Endothelial cell of umbilical vein (primary cell): ENCODE measurements around the gene NR2E1. TPM values are rescaled to one million over a fixed set of nuclear protein-coding genes. Genes with fewer than 3 reads are reported as not detected.
A peak's percentile ranks its signal among the peaks of the same experiment; 100 is the strongest.

ENCODE experiments used
- BruUV-seq: library from RNA; stranded (reverse); fragments of 400-500 nt; replicated peaks from 2 replicates; lab custom pipeline; 2021; lab: Mats Ljungman, UMichigan
- CTCF ChIA-PET: fragments of 300-600, 350-600 bp; sonication (Branson Sonifier 250); formaldehyde crosslinking; loops from one replicate; lab custom pipeline; 2021; ENCODE audit warnings: antibody characterized with exemption, inconsistent platforms; lab: Charles Lee
- POLR2A ChIA-PET: fragments of 300-600, 350-600 bp; sonication (Branson Sonifier 250); formaldehyde crosslinking; loops from one replicate; lab custom pipeline; 2021; ENCODE audit warnings: antibody characterized with exemption, inconsistent platforms; lab: Charles Lee
- DNase-seq: peaks from one replicate; pipeline ENCODE4 v3.0.0-alpha.2; 2011; ENCODE audit warnings: low read depth, low spot score
- FAIRE-seq: peaks from 2 replicates; lab custom pipeline; 2011; peaks lifted over from hg19 to GRCh38; lab: Jason Lieb, UNC
- H2AFZ ChIP-seq: 2 replicates; pipeline ENCODE4 v1.6.0; 2012; ENCODE audit warnings: low read depth, low read length, control low read depth, inconsistent platforms
- H3K27ac ChIP-seq: 2 replicates; pipeline ENCODE4 v1.5.1; 2011; ENCODE audit warnings: low read depth, mild to moderate bottlenecking, control low read depth, low read length, moderate library complexity; ENCODE audit not compliant: insufficient read depth
- H3K27me3 ChIP-seq, 2 experiments: 2 replicates each; pipeline versions ENCODE4 v1.6.0 to v1.6.1; 2011; ENCODE audit warnings: low read length in 2 of 2, mixed read lengths in 1 of 2; ENCODE audit not compliant: control insufficient read depth in 2 of 2, insufficient read depth in 2 of 2
- H3K36me3 ChIP-seq, 2 experiments: 2 replicates in 1 of 2; 3 replicates in 1 of 2; pipeline ENCODE4 v1.5.1; 2011; ENCODE audit warnings: low read length in 2 of 2, mild to moderate bottlenecking in 1 of 2, moderate library complexity in 1 of 2; ENCODE audit not compliant: control insufficient read depth in 2 of 2, insufficient read depth in 2 of 2; ENCODE audit errors: extremely low read depth in 1 of 2
- H3K4me1 ChIP-seq: 3 replicates; pipeline ENCODE4 v1.5.1; 2011; ENCODE audit warnings: mild to moderate bottlenecking, low read length; ENCODE audit not compliant: control insufficient read depth, insufficient read depth; ENCODE audit errors: extremely low read depth
- H3K4me2 ChIP-seq: 2 replicates; pipeline ENCODE4 v1.6.1; 2011; ENCODE audit warnings: low read length, control low read depth, mixed read lengths; ENCODE audit not compliant: insufficient read depth
- H3K4me3 ChIP-seq, 3 experiments: fragments of 200-600 bp in 1 of 3; sonication (generic), shearing (Covaris generic) in 1 of 3; replicated peaks in 1 of 3; 2 replicates each; pipeline ENCODE4 v1.5.1; 2011 to 2016; ENCODE audit warnings: control low read depth in 3 of 3, low read length in 3 of 3, mild to moderate bottlenecking in 2 of 3, inconsistent platforms in 1 of 3, low read depth in 1 of 3, moderate library complexity in 1 of 3; ENCODE audit not compliant: insufficient read depth in 1 of 3
- H3K79me2 ChIP-seq: 2 replicates; pipeline ENCODE4 v1.6.0; 2012; ENCODE audit warnings: low read length, inconsistent platforms; ENCODE audit not compliant: control insufficient read depth, insufficient read depth
- H3K9ac ChIP-seq: replicated peaks from 2 replicates; pipeline ENCODE3; 2011; ENCODE audit warnings: low read length, control low read depth; ENCODE audit not compliant: insufficient read depth; ENCODE audit errors: extremely low read depth
- H3K9me1 ChIP-seq: replicated peaks from 3 replicates; pipeline ENCODE4 v1.6.0; 2011; ENCODE audit warnings: mild to moderate bottlenecking, low read length; ENCODE audit not compliant: control insufficient read depth, insufficient read depth; ENCODE audit errors: extremely low read depth
- H3K9me3 ChIP-seq: replicated peaks from 2 replicates; pipeline ENCODE4 v1.5.1; 2012; ENCODE audit warnings: low read length, inconsistent platforms; ENCODE audit not compliant: control insufficient read depth, insufficient read depth
- H4K20me1 ChIP-seq: replicated peaks from 2 replicates; pipeline ENCODE3; 2011; ENCODE audit warnings: mild to moderate bottlenecking, low read length; ENCODE audit not compliant: control insufficient read depth, insufficient read depth; ENCODE audit errors: extremely low read depth
- CTCF ChIP-seq, 2 donors: IDR thresholded peaks; 1 replicate in 1 of 2; 2 replicates in 1 of 2; pipeline ENCODE4 v1.5.1; 2011; ENCODE audit warnings: low read length in 2 of 2, mild to moderate bottlenecking in 2 of 2, moderate library complexity in 2 of 2, control low read depth in 1 of 2, inconsistent platforms in 1 of 2, low read depth in 1 of 2; ENCODE audit not compliant: insufficient read depth in 1 of 2; ENCODE audit errors: extremely low read depth in 1 of 2
- EZH2 ChIP-seq: IDR thresholded peaks from 2 replicates; pipeline ENCODE4 v1.6.1; 2012; ENCODE audit warnings: borderline replicate concordance, low read depth, mild to moderate bottlenecking, moderate library complexity, low read length, inconsistent platforms; ENCODE audit not compliant: severe bottlenecking
- GATA2 ChIP-seq: IDR thresholded peaks from 2 replicates; pipeline ENCODE4 v1.7.0; 2011; ENCODE audit warnings: low read depth, mild to moderate bottlenecking, moderate library complexity, mixed read lengths, low read length; ENCODE audit not compliant: insufficient read length, insufficient read depth
- JUN ChIP-seq: IDR thresholded peaks from 2 replicates; pipeline ENCODE4 v1.6.1; 2011; ENCODE audit warnings: borderline replicate concordance, low read depth; ENCODE audit not compliant: insufficient read length, insufficient read depth
- MYC ChIP-seq: IDR thresholded peaks from one replicate; pipeline ENCODE4 v1.6.1; 2011; ENCODE audit warnings: mild to moderate bottlenecking, low read depth, low read length
- POLR2A ChIP-seq: IDR thresholded peaks from 2 replicates; pipeline ENCODE4 v1.6.1; 2012; ENCODE audit warnings: low read depth, mild to moderate bottlenecking, control low read depth, low read length
- POLR2AphosphoS5 ChIP-seq: IDR thresholded peaks from 2 replicates; pipeline ENCODE4 v1.6.1; 2012; ENCODE audit warnings: low read depth, mild to moderate bottlenecking, control low read depth, low read length, moderate library complexity; ENCODE audit not compliant: insufficient read depth
- dilution Hi-C: fragments of 300-500 bp; cut with MboI; formaldehyde crosslinking; loops from one replicate; pipeline ENCODE4 v1.15.0; 2019; ENCODE audit warnings: low sequenced_read_pairs; ENCODE audit not compliant: extremely low pct_ligation_motif_present
- intact Hi-C: fragments of 100-400 bp; cut with micrococcal nuclease; formaldehyde crosslinking; loops from one replicate; pipeline ENCODE4 v1.10.0; 2022
- polyA plus RNA-seq, 4 experiments: library from polyadenylated mRNA; depleted of rRNA in 3 of 4; stranded (reverse) in 3 of 4; unstranded in 1 of 4; fragments of >200 nt; gene quantifications; 2 replicates each; pipeline versions ENCODE4 v1.2.1 to v1.2.3, GENCODE V29; 2011 to 2012; ENCODE audit warnings: missing spikeins in 1 of 4
- total RNA-seq: library from RNA; stranded (reverse); gene quantifications from 2 replicates; pipeline ENCODE4 v1.2.3, GENCODE V29; 2021

NR2E1 gene
- total and polyA plus RNA-seq, 2 donors (not counting 3 experiments of a cell fraction or from before 2014, with no cell fraction given) = not detected

- Histone ChIP-seq H3K9me1 (no peaks in the 10 kb centered on the region), H2AFZ (no peak overlapping the region), H3K27ac (no peak overlapping the region), H3K9ac (no peak overlapping the region), H3K27me3 (peaks cover 78 to 100% of the 10 kb centered on the region in 2 experiments), H3K79me2 (no peaks in the 10 kb centered on the region), H3K36me3 (no peaks in the 10 kb centered on the region), H3K9me3 (no peaks in the 10 kb centered on the region), H3K4me3 (no peak overlapping the region), H3K4me2 (no peak overlapping the region), H3K4me1 (peaks cover 5% of the 10 kb centered on the region), H4K20me1 (no peaks in the 10 kb centered on the region)
- ChIA-PET POLR2A (no interaction called here), CTCF (interaction anchor here (1.0 to 5.8 kb wide), 3 partner anchors 317 to 350 kb away, joined by 3 to 45 read pairs (median 4); no protein-coding TSS in a partner anchor)
- dilution Hi-C loops (no loop called here), intact Hi-C loops (loop anchor here (10.0 kb wide), 1 partner anchor 350 kb away; no protein-coding TSS in a partner anchor)
- FAIRE-seq = peak; percentile 47
- no TSS peak for BruUV-seq
- no peak for TF ChIP-seq JUN
- TF ChIP-seq EZH2 = no peak
- no peak for TF ChIP-seq POLR2A
- no peak for TF ChIP-seq MYC
- no peak for DNase-seq
Measured at GRCh38 chr6:108174371-108175175, 8.8 kb downstream of the NR2E1 start.

DNA sequence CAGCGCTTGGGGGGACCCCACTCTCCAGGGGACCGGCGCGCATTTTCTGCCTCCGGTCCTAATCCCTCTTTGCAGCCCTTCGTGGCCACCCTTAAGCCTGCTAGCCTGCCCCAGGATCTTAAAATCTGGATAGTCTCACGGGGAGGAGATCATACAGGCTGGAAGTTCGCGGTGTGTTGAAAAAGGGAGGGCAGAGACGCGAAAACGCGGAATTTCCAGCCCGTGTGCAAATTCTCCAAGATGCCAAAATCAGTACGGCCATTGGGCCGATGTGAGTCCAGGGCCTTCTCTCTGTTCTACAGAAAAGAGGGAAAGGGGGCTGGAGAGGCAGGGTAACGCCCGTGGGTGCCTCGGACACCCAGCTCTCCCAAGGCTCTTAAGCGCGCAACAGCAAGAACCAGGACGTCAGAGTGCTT is 9.4 kb downstream of the NR2E1 start:
- CTCF ChIA-PET = interaction anchor here (1.2 to 5.8 kb wide), 2 partner anchors 317 to 349 kb away, joined by 4 to 45 read pairs; no protein-coding TSS in a partner anchor
- Histone ChIP-seq H3K4me2 (no peak overlapping the region), H3K4me1 (peaks cover 5% of the 10 kb centered on the region), H2AFZ (no peak overlapping the region), H3K79me2 (no peaks in the 10 kb centered on the region), H3K27ac (no peak overlapping the region), H4K20me1 (no peaks in the 10 kb centered on the region), H3K4me3 (no peak overlapping the region), H3K27me3 (peaks cover 74 to 98% of the 10 kb centered on the region in 2 experiments), H3K36me3 (no peaks in the 10 kb centered on the region), H3K9me1 (no peaks in the 10 kb centered on the region), H3K9me3 (no peaks in the 10 kb centered on the region), H3K9ac (no peak overlapping the region)
- BruUV-seq = no TSS peak
- no peak for FAIRE-seq
- no peak for TF ChIP-seq JUN
- TF ChIP-seq MYC = no peak
- no peak for TF ChIP-seq POLR2AphosphoS5
- no peak for TF ChIP-seq CTCF (IDR thresholded peaks at IDR 0.05; ENCODE audit: extremely low read depth in 1 of 2, insufficient read depth in 1 of 2, low read depth in 1 of 2, low read length in 2 of 2)
- no peak for TF ChIP-seq GATA2
- TF ChIP-seq EZH2 = no peak
- intact Hi-C loops = loop anchor here (10.0 kb wide), 1 partner anchor 350 kb away; no protein-coding TSS in a partner anchor
- POLR2A ChIA-PET = no interaction called here
- dilution Hi-C loops = no loop called here
- DNase-seq = no peak
